HG03045 (cell line): ENCODE results near the gene CDH13.

Source experiments
- ATAC-seq: cut with Tn5 transposase; IDR thresholded peaks from one replicate; pipeline ENCODE4 v1.9.1; 2021; ENCODE audit warnings: mild to moderate bottlenecking, moderate library complexity; ENCODE audit not compliant: unreplicated experiment

CDH13 gene

DNA sequence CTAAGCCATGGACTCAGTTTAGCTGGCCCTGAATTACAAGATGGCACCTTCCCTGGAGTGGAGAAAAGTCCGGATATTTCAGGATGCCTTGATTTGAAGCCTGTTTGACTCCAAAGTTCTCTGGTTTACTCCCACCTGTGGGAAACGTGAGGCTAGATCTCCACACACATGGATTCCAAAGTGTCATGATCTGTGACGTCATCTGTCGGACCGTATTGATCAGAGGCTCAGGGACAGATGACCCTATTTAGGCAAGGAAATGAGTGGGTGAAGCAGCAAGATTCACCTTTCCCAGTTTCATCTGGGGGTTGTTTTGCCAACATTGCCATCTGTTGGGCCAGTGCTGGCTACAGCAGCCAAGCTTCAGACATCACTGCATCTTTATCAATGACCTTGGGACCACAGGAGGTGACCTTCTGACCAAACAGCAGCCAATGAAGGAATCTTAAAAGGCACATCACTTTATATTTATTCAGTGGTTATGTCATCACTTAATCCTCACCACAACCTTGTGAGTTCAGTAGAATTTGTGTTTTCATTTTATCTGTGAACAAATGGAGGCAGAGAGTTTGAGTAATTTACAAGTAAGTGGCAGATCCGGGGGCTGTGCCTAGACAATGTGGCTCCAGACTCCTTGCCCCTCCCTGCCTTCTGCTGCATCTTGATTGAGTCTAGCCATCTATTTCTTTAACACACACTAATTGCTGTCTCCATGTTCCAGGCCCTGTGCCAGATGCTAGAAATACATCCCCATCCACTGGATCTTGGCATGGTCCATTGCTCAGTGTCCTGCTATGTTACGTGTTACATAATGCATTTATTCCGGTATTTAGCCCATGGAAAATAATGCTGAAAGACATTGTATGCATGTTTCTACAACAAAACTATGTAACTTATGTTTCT is 1.5 kb upstream of the CDH13 start:
- no peak for ATAC-seq

GRCh38 chr16:82628088-82628423 is 1.3 kb downstream of the CDH13 start:
- no peak for ATAC-seq

- ATAC-seq: no peak
These were observed 1.9 kb downstream of the CDH13 start for GRCh38 chr16:82628711-82629110.

GRCh38 chr16:82629441-82630027 is 2.8 kb downstream of the CDH13 start:
- ATAC-seq: no peak

DNA sequence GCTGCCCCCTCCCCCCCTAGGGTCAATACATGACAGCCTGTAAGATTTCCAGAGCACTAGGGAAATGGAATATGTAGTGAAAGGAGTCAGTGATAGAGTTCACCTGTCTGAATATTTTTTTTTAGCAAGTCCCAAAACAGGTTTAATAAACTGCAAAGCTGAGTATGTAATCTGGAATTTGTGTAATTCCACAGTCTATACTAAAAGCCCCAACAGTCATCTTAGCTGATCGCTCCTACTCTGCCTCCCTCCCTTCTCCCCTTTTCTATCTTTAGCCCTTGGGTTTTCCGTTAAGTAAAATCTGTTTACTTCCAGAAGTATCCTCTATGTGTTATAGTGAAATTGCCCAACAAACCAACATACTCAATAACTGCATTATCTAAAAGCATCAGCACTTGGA is 3.5 kb downstream of the CDH13 start:
- ATAC-seq: no peak

DNA sequence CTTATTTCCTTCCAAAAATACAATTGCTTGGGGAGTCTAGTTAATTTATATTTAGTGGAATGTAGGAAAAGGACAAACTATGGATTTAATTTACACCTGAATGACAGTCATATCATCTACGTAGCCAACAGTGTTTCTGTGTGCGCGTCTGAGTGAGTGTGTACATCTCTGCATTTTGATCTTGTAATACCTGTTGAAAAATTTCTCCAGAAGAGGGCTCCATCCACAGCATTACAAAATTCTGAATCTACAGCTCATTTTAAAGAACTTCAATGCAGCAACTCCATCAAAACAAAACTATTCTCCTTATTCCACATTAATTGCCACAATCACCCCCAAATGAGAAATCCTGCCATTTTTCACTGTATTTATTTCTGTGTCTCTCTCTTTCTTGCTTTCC is 3.9 kb downstream of the CDH13 start:
- ATAC-seq: no peak

GRCh38 chr16:82631701-82632685 is 5.2 kb downstream of the CDH13 start:
- ATAC-seq: no peak

DNA sequence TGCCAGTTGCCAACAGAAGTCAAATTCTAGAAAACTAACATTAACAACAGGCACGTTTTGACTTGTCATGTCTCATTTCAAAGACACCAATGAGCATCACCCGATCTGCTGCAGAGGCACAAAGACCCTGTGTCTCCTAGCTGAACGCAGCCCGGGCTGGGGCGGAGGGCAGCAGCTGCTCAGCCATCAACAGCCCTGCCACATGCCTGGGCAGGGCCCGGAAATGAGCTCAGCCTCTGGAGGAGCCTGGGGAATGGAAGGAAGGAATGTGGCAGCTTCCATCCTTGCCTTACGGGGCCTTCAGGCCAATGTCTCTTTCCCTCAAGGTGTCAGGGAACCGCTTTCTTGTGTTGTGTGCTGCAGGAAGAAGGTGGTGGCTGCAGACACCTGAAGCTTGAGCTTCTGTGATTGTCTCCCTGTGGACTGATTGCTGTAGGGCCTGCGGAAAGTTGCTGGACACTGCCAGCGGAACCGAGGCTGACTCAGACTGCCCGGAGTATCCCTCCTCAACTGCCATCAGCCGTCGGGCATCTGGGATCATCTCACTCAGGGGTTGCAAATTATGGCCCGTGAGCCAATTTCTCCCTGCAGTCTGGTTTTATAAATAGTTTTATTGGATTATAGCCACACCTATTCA is 7.3 kb downstream of the CDH13 start:
- ATAC-seq: no peak

DNA sequence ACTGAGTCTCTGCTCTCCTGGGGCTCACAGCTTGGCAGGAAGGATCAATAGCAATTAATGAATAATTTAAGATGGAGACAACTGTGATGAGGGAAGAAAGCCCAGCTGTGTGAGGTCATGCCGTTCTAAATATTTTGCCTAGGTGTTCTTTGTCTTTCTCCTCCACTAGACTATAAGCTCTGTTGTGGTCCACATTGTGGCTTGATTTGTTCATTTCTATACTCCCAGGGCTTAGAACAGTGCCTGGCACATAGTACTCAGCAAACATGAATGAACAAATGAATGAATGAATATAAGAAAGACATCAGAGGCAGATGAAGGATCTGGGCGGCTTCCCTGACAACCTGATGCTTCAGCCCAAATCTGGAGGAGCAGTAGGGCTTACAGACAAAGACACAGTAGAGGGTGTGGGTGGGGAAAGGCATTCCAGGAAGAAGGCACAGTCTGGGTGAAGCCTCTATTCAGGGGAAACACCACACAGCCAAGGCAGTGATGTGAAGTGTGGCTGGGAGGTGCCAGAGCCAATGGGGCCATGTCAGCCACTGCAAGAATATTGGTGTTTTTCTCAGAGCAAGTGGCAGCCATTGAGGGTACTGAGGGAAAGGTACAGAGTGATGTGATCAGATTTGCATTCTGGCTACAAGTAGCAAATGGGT is 8.3 kb downstream of the CDH13 start:
- ATAC-seq: no peak

GRCh38 chr16:82636485-82636884 is 9.7 kb downstream of the CDH13 start:
- no peak for ATAC-seq

GRCh38 chr16:82636958-82637357 is 10.2 kb downstream of the CDH13 start:
- no peak for ATAC-seq

DNA sequence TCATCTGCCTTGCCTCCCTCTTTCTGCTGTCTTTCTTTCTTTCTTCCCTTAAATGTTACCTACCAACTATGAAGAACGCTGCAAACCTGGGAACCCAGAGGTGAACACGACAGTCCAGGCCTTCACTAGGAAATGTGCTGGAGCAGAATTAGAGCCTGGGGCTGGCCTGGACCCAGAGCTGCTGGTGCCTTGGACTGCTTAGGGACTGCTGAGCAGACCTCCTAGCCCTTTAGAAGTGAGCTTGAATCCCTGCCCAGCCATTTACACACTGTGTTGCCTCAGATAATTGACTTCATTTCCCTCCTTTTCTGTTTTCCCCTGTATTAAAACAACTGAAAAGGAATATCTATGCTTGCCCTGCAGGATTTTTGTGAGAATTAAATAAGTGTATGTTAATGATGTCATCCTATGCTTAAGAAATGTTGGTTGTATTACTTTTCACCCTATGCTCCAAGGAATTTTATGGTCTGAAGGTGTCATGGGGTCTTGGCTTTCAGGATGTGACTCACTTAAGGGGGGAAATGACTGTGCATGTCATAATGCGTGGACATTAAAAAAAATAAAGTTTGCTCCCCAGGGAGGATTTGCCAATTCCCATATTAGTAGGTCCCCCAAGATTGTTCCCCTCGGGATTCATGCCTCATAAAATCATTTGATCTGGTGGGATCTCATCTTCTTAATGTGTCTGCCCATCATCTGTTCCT is 11.5 kb downstream of the CDH13 start:
- no peak for ATAC-seq

DNA sequence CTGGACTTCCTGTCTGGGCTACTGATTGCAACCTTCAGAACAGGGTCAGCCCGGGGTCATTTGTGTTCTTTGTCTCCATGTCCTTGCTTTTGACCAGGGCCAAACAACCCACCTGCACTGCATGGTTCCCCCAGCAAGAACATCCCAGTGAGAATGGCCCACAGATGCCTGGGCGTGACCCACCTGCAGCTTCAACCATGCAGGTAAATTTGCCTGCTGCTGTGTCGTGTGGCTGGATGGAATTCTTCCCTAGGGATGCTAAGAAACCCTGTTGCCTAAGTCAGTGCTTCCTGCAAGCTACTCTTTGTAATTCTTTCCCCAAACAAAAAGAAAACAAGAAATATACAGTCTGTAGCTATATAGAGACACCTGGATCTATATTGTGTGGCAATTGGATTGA is 12.5 kb downstream of the CDH13 start:
- ATAC-seq: no peak

- no peak for ATAC-seq
These were observed 13.0 kb downstream of the CDH13 start for GRCh38 chr16:82639666-82640336.

- ATAC-seq: peak; percentile 66
These were observed 14.7 kb downstream of the CDH13 start for GRCh38 chr16:82641336-82641984.

GRCh38 chr16:82643136-82643535 is 16.4 kb downstream of the CDH13 start:
- no peak for ATAC-seq

- ATAC-seq: no peak
These were observed 17.3 kb downstream of the CDH13 start for GRCh38 chr16:82643936-82644630.

GRCh38 chr16:82646504-82646903 is 19.7 kb downstream of the CDH13 start:
- ATAC-seq: no peak
